Activated naive CD4-positive, alpha-beta T cell treated with Interleukin-2 at 50 U/mL for 16 hours (primary cell): Measurements from ENCODE around the gene SP2.
"Not testable (repeated sequence)": the region's sequence is repeated elsewhere in the genome, so short reads cannot be mapped to it uniquely, and the experiment has no call there.

Experiments used
- DNase-seq: peaks from one replicate; pipeline ENCODE4 v3.0.0-alpha.2; 2020

SP2 gene

GRCh38 chr17:47894498-47895346 is 1.3 kb upstream of the SP2 start:
- no peak for DNase-seq

GRCh38 chr17:47895347-47895855 is 635 bp upstream of the SP2 start:
- DNase-seq, result no peak

- DNase-seq, result no peak
Measured at GRCh38 chr17:47896672-47897490, 845 bp downstream of the SP2 start.

- DNase-seq, result no peak
Measured at GRCh38 chr17:47897561-47897960, 1.5 kb downstream of the SP2 start.

- no peak for DNase-seq
Measured at GRCh38 chr17:47898241-47898640, 2.2 kb downstream of the SP2 start.

- DNase-seq, result no peak
Measured at GRCh38 chr17:47899643-47900042, 3.6 kb downstream of the SP2 start.

- DNase-seq, result no peak
Measured at GRCh38 chr17:47901423-47901822, 5.4 kb downstream of the SP2 start.

- DNase-seq, result no peak
Measured at GRCh38 chr17:47902039-47902744, 6.2 kb downstream of the SP2 start.

GRCh38 chr17:47905221-47905733 is 9.2 kb downstream of the SP2 start:
- DNase-seq, result no peak

GRCh38 chr17:47906443-47906842 is 10.4 kb downstream of the SP2 start:
- no peak for DNase-seq

GRCh38 chr17:47907932-47908562 is 12.0 kb downstream of the SP2 start:
- no peak for DNase-seq

- DNase-seq, result no peak
Measured at GRCh38 chr17:47913050-47913449, 17.0 kb downstream of the SP2 start.

- DNase-seq, result no peak
Measured at GRCh38 chr17:47914306-47914948, 18.4 kb downstream of the SP2 start.

GRCh38 chr17:47915776-47916398 is 19.9 kb downstream of the SP2 start:
- no peak for DNase-seq

- no peak for DNase-seq
Measured at GRCh38 chr17:47916489-47917208, 20.6 kb downstream of the SP2 start.

GRCh38 chr17:47917581-47917980 is 21.5 kb downstream of the SP2 start:
- DNase-seq, result no peak

GRCh38 chr17:47918006-47918405 is 22.0 kb downstream of the SP2 start:
- DNase-seq, result no peak

GRCh38 chr17:47918991-47919390 is 23.0 kb downstream of the SP2 start:
- DNase-seq, result no peak

- not testable (repeated sequence) for DNase-seq
Measured at GRCh38 chr17:47919889-47920288, 23.9 kb downstream of the SP2 start.

GRCh38 chr17:47924785-47925677 is 29.0 kb downstream of the SP2 start:
- no peak for DNase-seq
